ENCODE results near the gene CTSD. TPM values are rescaled to one million over a fixed set of nuclear protein-coding genes. Genes with fewer than 3 reads are reported as not detected.

Gene CTSD
- total RNA-seq, 1 donor from 2014 or later: 949 TPM

GRCh38 chr11:1733716-1734640, 29.7 kb downstream of the CTSD start:
- DNase-seq (ENCODE audit: low spot score): peak; percentile 91
- Mint-ChIP-seq H3K27ac (ENCODE audit: unreplicated experiment) (peak overlapping the region; percentile 50), H3K9me3 (ENCODE audit: low read depth) (peaks cover 24% of the 10 kb centered on the region), H3K4me3 (ENCODE audit: unreplicated experiment) (no peak overlapping the region), H3K4me1 (ENCODE audit: low read depth) (peaks cover 17% of the 10 kb centered on the region), H3K27me3 (ENCODE audit: low read depth) (peaks cover 24% of the 10 kb centered on the region), H3K36me3 (ENCODE audit: low read depth) (no peaks in the 10 kb centered on the region)
- no peak for TF ChIP-seq CTCF (IDR thresholded peaks at IDR 0.05)

- no peak overlapping the region for H3K4me3 Mint-ChIP-seq (ENCODE audit: unreplicated experiment)
- H3K36me3 Mint-ChIP-seq (ENCODE audit: low read depth): no peaks in the 10 kb centered on the region
- no peak for TF ChIP-seq CTCF (IDR thresholded peaks at IDR 0.05)
- H3K9me3 Mint-ChIP-seq (ENCODE audit: low read depth): peaks cover 19% of the 10 kb centered on the region
- peak overlapping the region; percentile 18 for H3K27ac Mint-ChIP-seq (ENCODE audit: unreplicated experiment)
- peaks cover 31% of the 10 kb centered on the region for H3K27me3 Mint-ChIP-seq (ENCODE audit: low read depth)
- peaks cover 17% of the 10 kb centered on the region for H3K4me1 Mint-ChIP-seq (ENCODE audit: low read depth)
- DNase-seq (ENCODE audit: low spot score): no peak
These were observed 30.6 kb downstream of the CTSD start for GRCh38 chr11:1733009-1733715.

- Mint-ChIP-seq H3K27me3 (ENCODE audit: low read depth) (peaks cover 37% of the 10 kb centered on the region), H3K27ac (ENCODE audit: unreplicated experiment) (no peak overlapping the region), H3K4me3 (ENCODE audit: unreplicated experiment) (no peak overlapping the region), H3K4me1 (ENCODE audit: low read depth) (peaks cover 17% of the 10 kb centered on the region), H3K9me3 (ENCODE audit: low read depth) (peaks cover 14% of the 10 kb centered on the region), H3K36me3 (ENCODE audit: low read depth) (no peaks in the 10 kb centered on the region)
- no peak for TF ChIP-seq CTCF (IDR thresholded peaks at IDR 0.05)
- no peak for DNase-seq (ENCODE audit: low spot score)
These were observed 31.2 kb downstream of the CTSD start for GRCh38 chr11:1732418-1733008.

GRCh38 chr11:1731451-1732059, 32.2 kb downstream of the CTSD start:
- H3K27ac Mint-ChIP-seq (ENCODE audit: unreplicated experiment): no peak overlapping the region
- no peaks in the 10 kb centered on the region for H3K36me3 Mint-ChIP-seq (ENCODE audit: low read depth)
- no peak for DNase-seq (ENCODE audit: low spot score)
- H3K9me3 Mint-ChIP-seq (ENCODE audit: low read depth): peaks cover 7% of the 10 kb centered on the region
- peaks cover 17% of the 10 kb centered on the region for H3K4me1 Mint-ChIP-seq (ENCODE audit: low read depth)
- H3K27me3 Mint-ChIP-seq (ENCODE audit: low read depth): peaks cover 39% of the 10 kb centered on the region
- H3K4me3 Mint-ChIP-seq (ENCODE audit: unreplicated experiment): no peak overlapping the region
- TF ChIP-seq CTCF (IDR thresholded peaks at IDR 0.05): no peak
